ENCODE results near the gene FANCG.

DNA sequence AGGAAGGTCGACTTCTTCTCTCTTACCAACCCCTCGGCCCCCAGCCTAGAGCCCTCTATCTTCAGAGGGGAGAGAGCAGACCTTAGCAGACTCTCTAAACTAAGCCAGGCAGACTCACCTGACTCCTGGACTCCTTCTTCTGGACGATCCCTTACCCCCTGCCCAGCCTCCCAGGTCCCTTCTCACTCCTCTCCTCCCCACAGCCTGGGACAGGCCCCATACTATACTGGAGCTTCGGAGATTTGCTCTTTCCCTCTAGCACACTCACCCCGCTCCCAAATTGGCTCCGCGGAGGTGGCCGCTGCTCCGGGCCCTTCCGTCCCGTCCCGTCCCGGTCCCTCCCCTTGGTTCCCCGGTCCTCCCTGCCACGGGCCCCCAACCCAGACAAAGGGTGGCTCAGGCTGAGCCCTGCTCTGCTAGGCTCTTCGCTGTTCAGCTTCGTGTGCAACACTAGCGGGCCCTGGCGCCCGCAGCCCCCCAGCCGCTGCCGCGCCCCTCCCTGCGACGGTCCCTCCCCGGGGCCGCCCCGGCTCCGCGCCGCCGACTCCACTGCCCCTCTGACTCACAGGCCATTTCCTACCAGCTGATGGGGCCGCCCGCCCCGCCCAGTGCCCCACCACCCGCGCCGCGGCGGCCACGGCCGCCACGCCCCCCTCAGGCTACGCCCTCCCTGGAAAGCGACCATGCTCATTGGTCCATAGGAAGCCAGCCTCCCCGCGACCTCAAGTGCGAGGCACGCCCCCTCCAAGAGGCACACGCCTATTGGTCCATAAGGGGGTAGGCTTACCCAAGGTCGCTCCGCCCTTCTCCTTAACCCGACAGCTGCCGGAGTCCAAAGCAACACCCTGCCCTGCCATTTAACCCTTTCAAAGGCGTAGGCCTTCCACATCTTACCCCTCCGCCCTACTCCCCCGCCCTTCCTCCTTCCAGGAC lies 31.5 kb upstream of the FANCG start:
- peak in 1 of 2 donors; percentile 50 for TF ChIP-seq POLR2AphosphoS5 (IDR thresholded peaks at IDR 0.05; ENCODE audit: insufficient read depth in 1 of 2, low read depth in 1 of 2)
- TF ChIP-seq POLR2A (IDR thresholded peaks at IDR 0.05): peak in 1 of 2 donors; percentile 55
- TF ChIP-seq, protein P1, sequence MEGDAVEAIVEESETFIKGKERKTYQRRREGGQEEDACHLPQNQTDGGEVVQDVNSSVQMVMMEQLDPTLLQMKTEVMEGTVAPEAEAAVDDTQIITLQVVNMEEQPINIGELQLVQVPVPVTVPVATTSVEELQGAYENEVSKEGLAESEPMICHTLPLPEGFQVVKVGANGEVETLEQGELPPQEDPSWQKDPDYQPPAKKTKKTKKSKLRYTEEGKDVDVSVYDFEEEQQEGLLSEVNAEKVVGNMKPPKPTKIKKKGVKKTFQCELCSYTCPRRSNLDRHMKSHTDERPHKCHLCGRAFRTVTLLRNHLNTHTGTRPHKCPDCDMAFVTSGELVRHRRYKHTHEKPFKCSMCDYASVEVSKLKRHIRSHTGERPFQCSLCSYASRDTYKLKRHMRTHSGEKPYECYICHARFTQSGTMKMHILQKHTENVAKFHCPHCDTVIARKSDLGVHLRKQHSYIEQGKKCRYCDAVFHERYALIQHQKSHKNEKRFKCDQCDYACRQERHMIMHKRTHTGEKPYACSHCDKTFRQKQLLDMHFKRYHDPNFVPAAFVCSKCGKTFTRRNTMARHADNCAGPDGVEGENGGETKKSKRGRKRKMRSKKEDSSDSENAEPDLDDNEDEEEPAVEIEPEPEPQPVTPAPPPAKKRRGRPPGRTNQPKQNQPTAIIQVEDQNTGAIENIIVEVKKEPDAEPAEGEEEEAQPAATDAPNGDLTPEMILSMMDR (IDR thresholded peaks at IDR 0.05): no peak

Data from vagina (tissue), 2 donors.